RPMI7951 (cell line): Measurements from ENCODE around the gene DIPK2B. TPM values are rescaled to one million over a fixed set of nuclear protein-coding genes. Genes with fewer than 3 reads are reported as not detected.

Source experiments
- DNase-seq: peaks from one replicate; pipeline ENCODE4 v3.0.0-alpha.2; 2012; ENCODE audit warnings: low read depth
- total RNA-seq: library from RNA; depleted of rRNA; stranded (reverse); fragments of >200 nt; shearing (Covaris generic); gene quantifications from 2 replicates; pipeline ENCODE4 v1.2.3, GENCODE V29; 2014

DIPK2B gene
- total RNA-seq, 1 experiment from 2014 or later, result not detected

DNA sequence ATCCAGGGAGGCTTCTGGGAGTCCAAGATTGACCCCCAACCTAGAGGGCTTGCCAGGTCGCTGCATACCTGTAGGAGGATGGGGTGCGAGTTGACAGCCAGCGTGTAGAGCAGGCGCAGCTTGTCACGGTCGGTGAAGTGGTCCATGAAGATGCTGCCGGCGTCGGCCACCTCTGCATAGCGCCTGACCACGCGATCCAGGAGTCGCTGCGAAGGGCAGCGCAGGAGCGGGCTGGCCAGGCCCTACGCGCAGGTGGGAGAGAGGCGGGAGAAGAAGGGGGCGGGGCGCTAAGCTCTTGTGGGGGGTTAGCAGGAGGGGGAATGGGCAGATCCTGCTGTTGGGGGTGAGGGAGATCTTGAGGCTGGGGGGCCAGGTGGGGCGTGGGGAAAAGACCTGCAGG lies 43.0 kb downstream of the DIPK2B start:
- no peak for DNase-seq

GRCh38 chrX:45154462-45154861 lies 46.2 kb downstream of the DIPK2B start:
- DNase-seq, result no peak

- DNase-seq, result no peak
Measured at GRCh38 chrX:45154033-45154360, 46.7 kb downstream of the DIPK2B start.
